Body of pancreas (tissue), 4 donors: ENCODE data around the gene ADCY9. TPM values are rescaled to one million over a fixed set of nuclear protein-coding genes. Genes with fewer than 3 reads are reported as not detected.

ENCODE experiments used
- ATAC-seq: fragments of 150-250 bp; one replicate; pipeline ENCODE4 v1.9.1; 2016
- DNase-seq, 4 donors: peaks; one replicate each; pipeline ENCODE4 v3.0.0-alpha.2; 2019
- H3K27ac ChIP-seq, 4 donors: fragments of 200-600 bp; sonication (generic); 1 replicate in 3 of 4; 2 replicates in 1 of 4; pipeline versions ENCODE4 v1.5.1 to v1.6.1; 2016 to 2019; ENCODE audit warnings: mild to moderate bottlenecking in 1 of 4, mixed read lengths in 1 of 4, moderate library complexity in 1 of 4
- H3K27me3 ChIP-seq, 2 donors: fragments of 200-600 bp; sonication (generic); one replicate each; pipeline ENCODE4 v1.6.0; 2016; ENCODE audit warnings: mild to moderate bottlenecking in 1 of 2
- H3K36me3 ChIP-seq, 2 donors: fragments of 200-600 bp; sonication (generic); replicated peaks in 1 of 2; 2 replicates each; pipeline ENCODE4 v1.5.1; 2016; ENCODE audit warnings: low read depth in 2 of 2; ENCODE audit not compliant: insufficient read depth in 1 of 2
- H3K4me1 ChIP-seq: fragments of 200-600 bp; sonication (generic); one replicate; pipeline ENCODE4 v1.6.0; 2016
- H3K4me3 ChIP-seq, 2 donors: fragments of 200-600 bp; sonication (generic); 1 replicate in 1 of 2; 2 replicates in 1 of 2; pipeline ENCODE4 v1.5.1; 2016 to 2019
- H3K9me3 ChIP-seq, 3 donors: fragments of 200-600 bp; sonication (generic); 1 replicate in 2 of 3; 2 replicates in 1 of 3; pipeline ENCODE4 v1.5.1; 2016
- POLR2A ChIP-seq, 3 donors: fragments of 450-650 bp; IDR thresholded peaks; one replicate each; pipeline ENCODE4 v1.6.1; 2016; ENCODE audit warnings: antibody characterized with exemption in 3 of 3, mild to moderate bottlenecking in 2 of 3
- WGBS, 2 donors: methylation state at CpG; one replicate each; pipeline ENCODE4 v1.1.5; 2017; 5-methylcytosine and 5-hydroxymethylcytosine counted together
- intact Hi-C: fragments of 100-400 bp; cut with DNase I; formaldehyde crosslinking; loops from one replicate; pipeline ENCODE4 v1.15.1; 2023
- total RNA-seq, 2 donors: library from RNA; depleted of rRNA; stranded (reverse); fragments of >200 nt; gene quantifications; one replicate each; pipeline ENCODE4 v1.1.0, GENCODE V29; 2016
- TF ChIP-seq, protein P1 (sequence below), 7 experiments: fragments of 450-650 bp in 4 of 7; fragments of 200-600 bp in 3 of 7; sonication (generic) in 3 of 7; IDR thresholded peaks; one replicate each; pipeline ENCODE4 v1.5.1; 2016 to 2019; ENCODE audit warnings: antibody characterized with exemption in 7 of 7

The ADCY9 gene
- total RNA-seq, 2 donors from 2014 or later: 22.4 to 29.1 TPM

- Histone ChIP-seq H3K4me3 (no peak overlapping the region), H3K27me3 (no peaks in the 10 kb centered on the region), H3K9me3 (no peaks in the 10 kb centered on the region), H3K27ac (no peak overlapping the region), H3K36me3 (peaks cover 0 to 2% of the 10 kb centered on the region in 2 donors), H3K4me1 (peaks cover 2% of the 10 kb centered on the region)
- WGBS, 2 donors: 15 to 20% methylated on average over 11 to 22 of the region's 22 CpGs
- DNase-seq: peak; percentile 82 to 87 (median 86)
- intact Hi-C loops: loop anchor here (10.0 kb wide), 2 partner anchors 132 to 262 kb away; partner anchors contain the start of genes ADCY9 and SRL
- ATAC-seq: peak; percentile 92
- no peak for TF ChIP-seq POLR2A (IDR thresholded peaks at IDR 0.05)
- TF ChIP-seq, protein P1, sequence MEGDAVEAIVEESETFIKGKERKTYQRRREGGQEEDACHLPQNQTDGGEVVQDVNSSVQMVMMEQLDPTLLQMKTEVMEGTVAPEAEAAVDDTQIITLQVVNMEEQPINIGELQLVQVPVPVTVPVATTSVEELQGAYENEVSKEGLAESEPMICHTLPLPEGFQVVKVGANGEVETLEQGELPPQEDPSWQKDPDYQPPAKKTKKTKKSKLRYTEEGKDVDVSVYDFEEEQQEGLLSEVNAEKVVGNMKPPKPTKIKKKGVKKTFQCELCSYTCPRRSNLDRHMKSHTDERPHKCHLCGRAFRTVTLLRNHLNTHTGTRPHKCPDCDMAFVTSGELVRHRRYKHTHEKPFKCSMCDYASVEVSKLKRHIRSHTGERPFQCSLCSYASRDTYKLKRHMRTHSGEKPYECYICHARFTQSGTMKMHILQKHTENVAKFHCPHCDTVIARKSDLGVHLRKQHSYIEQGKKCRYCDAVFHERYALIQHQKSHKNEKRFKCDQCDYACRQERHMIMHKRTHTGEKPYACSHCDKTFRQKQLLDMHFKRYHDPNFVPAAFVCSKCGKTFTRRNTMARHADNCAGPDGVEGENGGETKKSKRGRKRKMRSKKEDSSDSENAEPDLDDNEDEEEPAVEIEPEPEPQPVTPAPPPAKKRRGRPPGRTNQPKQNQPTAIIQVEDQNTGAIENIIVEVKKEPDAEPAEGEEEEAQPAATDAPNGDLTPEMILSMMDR (IDR thresholded peaks at IDR 0.05): peak; percentile 59 to 91 (median 85)
These were observed 133.1 kb downstream of the ADCY9 start for GRCh38 chr16:3983081-3983520.

DNA sequence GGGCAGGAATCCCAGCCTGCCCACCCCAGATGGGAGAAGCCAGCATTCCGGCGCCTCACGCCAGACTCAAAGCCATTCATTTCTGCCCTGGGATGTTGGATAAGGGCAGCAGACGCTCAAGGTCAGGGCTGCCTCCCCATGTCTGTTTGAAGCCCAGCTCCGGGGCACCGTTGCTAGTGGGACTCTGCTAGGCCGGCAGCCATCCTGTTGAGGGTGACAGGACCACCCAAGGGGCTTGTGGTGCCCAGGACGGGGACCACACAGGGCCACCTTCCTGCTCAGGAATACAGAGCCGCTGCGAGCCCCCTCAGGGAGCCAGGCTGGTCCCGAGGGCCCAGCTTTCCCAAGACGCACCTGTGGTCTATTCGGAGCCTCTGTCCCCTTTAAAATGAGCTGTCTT, 134.0 kb downstream of the ADCY9 start:
- Histone ChIP-seq H3K27ac (no peak overlapping the region), H3K4me3 (no peak overlapping the region), H3K36me3 (peaks cover 0 to 3% of the 10 kb centered on the region in 2 donors), H3K4me1 (no peaks in the 10 kb centered on the region), H3K9me3 (no peaks in the 10 kb centered on the region), H3K27me3 (no peaks in the 10 kb centered on the region)
- no peak for DNase-seq
- intact Hi-C loops: loop anchor here (10.0 kb wide), 2 partner anchors 133 to 263 kb away; partner anchors contain the start of genes ADCY9 and SRL
- no peak for ATAC-seq
- no peak for TF ChIP-seq POLR2A (IDR thresholded peaks at IDR 0.05)
- TF ChIP-seq, protein P1 (IDR thresholded peaks at IDR 0.05): no peak
- 82 to 100% methylated on average over 3 to 12 of the region's 13 CpGs for WGBS, 2 donors

DNA sequence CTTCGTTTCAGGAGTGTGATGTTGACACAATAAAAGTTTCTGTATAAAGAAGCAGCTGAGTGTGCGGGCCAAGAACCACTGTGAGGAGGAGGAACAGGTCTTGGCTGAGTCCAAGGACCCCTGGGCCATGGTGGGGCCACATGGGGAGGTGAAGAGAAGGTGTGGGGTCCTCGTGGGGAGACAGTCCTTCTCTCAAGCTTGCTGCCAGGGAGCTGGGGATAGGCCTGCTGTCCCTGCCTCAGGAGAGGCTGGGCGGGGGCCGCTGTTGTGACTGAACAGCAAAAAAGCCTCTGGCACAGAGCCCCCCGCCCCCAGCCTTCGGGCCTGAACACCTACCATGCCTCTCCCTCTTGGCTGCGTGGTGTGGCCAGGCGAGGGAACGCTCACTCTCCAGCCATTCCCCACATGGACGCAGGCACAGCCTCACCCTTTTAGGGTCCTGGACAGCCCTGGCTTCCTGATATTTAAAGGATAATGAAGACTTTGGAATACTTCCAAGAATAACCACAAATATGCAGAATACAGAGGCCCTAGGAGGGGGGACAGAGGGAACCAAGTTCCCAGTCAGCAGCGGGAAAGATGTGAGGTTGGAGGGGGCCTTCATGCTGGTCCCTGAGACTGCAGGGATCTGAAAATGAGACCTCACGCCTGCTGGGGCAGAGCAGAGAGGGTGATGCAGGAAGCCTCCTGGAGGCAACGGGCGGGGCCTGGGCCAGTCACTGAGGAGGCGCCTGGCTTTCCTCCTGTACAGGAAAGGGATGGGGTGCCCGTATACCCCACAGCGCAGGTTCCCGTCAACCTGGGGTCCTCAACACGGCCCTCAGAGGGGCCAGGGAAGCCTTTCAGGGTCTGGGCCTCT, 135.8 kb downstream of the ADCY9 start:
- Histone ChIP-seq H3K27me3 (no peaks in the 10 kb centered on the region), H3K36me3 (peaks cover 0 to 6% of the 10 kb centered on the region in 2 donors), H3K27ac (no peak overlapping the region), H3K4me1 (no peaks in the 10 kb centered on the region), H3K4me3 (no peak overlapping the region), H3K9me3 (no peaks in the 10 kb centered on the region)
- TF ChIP-seq, protein P1 (IDR thresholded peaks at IDR 0.05): no peak
- TF ChIP-seq POLR2A (IDR thresholded peaks at IDR 0.05): no peak
- DNase-seq: no peak
- no peak for ATAC-seq
- 82 to 84% methylated on average over 13 to 20 of the region's 20 CpGs for WGBS, 2 donors
- intact Hi-C loops: loop anchor here (10.0 kb wide), 2 partner anchors 134 to 264 kb away; partner anchors contain the start of genes ADCY9 and SRL

DNA sequence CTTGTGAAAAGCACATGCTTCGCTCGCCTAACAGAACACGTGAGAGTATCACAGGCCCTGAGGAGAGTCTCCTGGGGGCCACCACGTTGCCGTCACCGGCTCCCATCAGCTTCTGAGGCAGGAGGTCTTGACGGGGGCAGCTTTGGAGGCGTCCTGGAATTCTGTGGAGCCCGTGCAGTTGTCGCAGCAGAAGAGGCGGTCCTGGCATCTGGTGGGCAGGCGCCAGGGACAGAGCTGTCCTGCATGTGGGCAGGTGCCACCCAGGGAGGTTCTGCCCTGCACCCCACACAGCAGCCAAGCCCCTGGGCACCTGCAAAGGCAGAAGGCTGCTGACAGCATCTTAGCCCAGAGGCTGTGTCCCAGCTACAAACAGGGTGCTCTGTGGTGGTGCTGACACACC, 136.7 kb downstream of the ADCY9 start:
- DNase-seq: no peak
- no peak for ATAC-seq

More for the DNA sequence above, 136.7 kb downstream of the ADCY9 start:
- Histone ChIP-seq H3K36me3 (peaks cover 0 to 10% of the 10 kb centered on the region in 2 donors), H3K27ac (no peak overlapping the region), H3K4me1 (no peaks in the 10 kb centered on the region), H3K27me3 (no peaks in the 10 kb centered on the region), H3K9me3 (no peaks in the 10 kb centered on the region), H3K4me3 (no peak overlapping the region)
- TF ChIP-seq, protein P1 (IDR thresholded peaks at IDR 0.05): no peak
- TF ChIP-seq POLR2A (IDR thresholded peaks at IDR 0.05): no peak
- WGBS, 2 donors: 90 to 98% methylated on average over 8 to 12 of the region's 12 CpGs
- intact Hi-C loops: no loop called here
